Measurements from ENCODE around the gene DAB2IP.
"Not testable (repeated sequence)": the region's sequence is repeated elsewhere in the genome, so short reads cannot be mapped to it uniquely, and the experiment has no call there.

GRCh38 chr9:121618910-121619309 is 32.5 kb upstream of the DAB2IP start:
- TF ChIP-seq, protein P1, sequence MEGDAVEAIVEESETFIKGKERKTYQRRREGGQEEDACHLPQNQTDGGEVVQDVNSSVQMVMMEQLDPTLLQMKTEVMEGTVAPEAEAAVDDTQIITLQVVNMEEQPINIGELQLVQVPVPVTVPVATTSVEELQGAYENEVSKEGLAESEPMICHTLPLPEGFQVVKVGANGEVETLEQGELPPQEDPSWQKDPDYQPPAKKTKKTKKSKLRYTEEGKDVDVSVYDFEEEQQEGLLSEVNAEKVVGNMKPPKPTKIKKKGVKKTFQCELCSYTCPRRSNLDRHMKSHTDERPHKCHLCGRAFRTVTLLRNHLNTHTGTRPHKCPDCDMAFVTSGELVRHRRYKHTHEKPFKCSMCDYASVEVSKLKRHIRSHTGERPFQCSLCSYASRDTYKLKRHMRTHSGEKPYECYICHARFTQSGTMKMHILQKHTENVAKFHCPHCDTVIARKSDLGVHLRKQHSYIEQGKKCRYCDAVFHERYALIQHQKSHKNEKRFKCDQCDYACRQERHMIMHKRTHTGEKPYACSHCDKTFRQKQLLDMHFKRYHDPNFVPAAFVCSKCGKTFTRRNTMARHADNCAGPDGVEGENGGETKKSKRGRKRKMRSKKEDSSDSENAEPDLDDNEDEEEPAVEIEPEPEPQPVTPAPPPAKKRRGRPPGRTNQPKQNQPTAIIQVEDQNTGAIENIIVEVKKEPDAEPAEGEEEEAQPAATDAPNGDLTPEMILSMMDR (IDR thresholded peaks at IDR 0.05): not testable (repeated sequence)
- TF ChIP-seq POLR2AphosphoS5, POLR2A (IDR thresholded peaks at IDR 0.05): not testable (repeated sequence)
